GM10266 (cell line): ENCODE results near the gene SYNJ1.
A peak's percentile ranks its signal among the peaks of the same experiment; 100 is the strongest.
"Not testable (repeated sequence)": the region's sequence is repeated elsewhere in the genome, so short reads cannot be mapped to it uniquely, and the experiment has no call there.

ENCODE experiments used
- DNase-seq: peaks from one replicate; pipeline ENCODE4 v3.0.0; 2012; ENCODE audit errors: extremely low spot score
- TF ChIP-seq, protein P1 (sequence below): IDR thresholded peaks from 2 replicates; pipeline ENCODE4 v1.5.1; 2012; ENCODE audit warnings: mild to moderate bottlenecking, low read depth; ENCODE audit not compliant: control insufficient read depth, insufficient read depth; ENCODE audit errors: missing control alignments

The SYNJ1 gene

GRCh38 chr21:32613436-32614043 is 114.3 kb downstream of the SYNJ1 start:
- TF ChIP-seq, protein P1, sequence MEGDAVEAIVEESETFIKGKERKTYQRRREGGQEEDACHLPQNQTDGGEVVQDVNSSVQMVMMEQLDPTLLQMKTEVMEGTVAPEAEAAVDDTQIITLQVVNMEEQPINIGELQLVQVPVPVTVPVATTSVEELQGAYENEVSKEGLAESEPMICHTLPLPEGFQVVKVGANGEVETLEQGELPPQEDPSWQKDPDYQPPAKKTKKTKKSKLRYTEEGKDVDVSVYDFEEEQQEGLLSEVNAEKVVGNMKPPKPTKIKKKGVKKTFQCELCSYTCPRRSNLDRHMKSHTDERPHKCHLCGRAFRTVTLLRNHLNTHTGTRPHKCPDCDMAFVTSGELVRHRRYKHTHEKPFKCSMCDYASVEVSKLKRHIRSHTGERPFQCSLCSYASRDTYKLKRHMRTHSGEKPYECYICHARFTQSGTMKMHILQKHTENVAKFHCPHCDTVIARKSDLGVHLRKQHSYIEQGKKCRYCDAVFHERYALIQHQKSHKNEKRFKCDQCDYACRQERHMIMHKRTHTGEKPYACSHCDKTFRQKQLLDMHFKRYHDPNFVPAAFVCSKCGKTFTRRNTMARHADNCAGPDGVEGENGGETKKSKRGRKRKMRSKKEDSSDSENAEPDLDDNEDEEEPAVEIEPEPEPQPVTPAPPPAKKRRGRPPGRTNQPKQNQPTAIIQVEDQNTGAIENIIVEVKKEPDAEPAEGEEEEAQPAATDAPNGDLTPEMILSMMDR = no peak
- no peak for DNase-seq

DNA sequence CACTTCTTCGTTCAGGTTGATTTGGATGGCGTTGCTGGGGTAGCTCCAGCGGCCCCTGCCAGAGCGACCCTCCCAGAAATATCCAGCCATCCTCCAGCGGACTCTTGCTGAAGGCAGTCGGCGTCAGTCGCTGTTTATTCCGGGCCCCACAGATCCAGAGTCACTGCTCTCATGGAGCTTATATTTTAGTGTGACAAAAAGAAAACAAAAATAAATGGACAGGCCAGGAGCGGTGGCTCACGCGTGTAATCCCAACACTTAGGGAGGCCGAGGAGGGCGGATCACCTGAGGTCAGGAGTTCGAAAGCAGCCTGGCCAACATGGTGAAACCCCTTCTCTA is 114.8 kb downstream of the SYNJ1 start:
- TF ChIP-seq, protein P1 = no peak
- no peak for DNase-seq

DNA sequence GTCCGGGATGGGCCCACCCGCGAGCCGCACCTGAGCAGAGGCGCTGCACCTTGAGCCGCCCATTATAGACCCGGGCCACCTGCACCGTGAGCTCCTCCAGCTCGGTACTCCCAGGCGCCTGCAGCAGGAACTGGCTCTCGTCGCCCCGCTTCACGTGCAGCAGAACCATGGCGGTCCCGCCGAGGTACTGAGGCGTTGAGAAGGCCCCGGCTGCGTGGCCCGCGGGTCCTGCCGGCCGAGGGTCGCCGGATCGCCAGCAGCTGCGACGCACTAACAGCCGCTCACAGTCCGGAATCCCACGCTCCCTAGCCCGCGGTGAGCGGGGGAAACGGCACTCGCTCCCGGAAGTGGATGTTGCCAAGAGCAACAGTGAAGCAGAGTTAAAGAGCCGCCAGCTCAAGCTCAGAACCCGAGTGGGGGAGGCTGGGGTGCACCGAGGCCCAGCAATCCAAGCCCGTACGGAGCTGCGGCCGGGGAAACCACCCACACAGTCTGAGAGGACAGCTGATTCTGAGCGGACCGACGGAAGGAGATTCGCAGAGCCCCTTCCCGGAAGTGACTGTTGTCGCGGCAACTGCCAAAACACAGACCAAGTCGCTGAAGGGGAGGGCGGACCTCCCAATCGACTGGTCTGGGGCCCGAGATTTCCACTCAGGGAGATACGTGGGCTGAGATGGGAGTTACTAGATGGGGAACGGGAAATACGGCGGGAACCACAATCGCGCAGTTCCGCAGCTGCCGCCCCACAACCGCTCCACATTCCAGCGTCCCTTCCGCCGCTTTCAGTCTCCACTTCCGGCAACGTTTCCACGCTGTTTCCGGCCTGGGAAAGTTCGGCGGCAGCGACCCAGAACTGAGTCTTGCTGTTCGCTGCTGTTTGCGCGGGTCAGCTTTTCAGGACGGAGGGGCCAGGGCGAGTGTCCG is 115.5 kb downstream of the SYNJ1 start, which contains the start of gene CFAP298:
Gene CFAP298, minus strand, starts transcription at position 303 of the 924 bp plus-strand sequence. Its CDS starts 134 bp downstream, at position 169.
- TF ChIP-seq, protein P1 = no peak

DNA sequence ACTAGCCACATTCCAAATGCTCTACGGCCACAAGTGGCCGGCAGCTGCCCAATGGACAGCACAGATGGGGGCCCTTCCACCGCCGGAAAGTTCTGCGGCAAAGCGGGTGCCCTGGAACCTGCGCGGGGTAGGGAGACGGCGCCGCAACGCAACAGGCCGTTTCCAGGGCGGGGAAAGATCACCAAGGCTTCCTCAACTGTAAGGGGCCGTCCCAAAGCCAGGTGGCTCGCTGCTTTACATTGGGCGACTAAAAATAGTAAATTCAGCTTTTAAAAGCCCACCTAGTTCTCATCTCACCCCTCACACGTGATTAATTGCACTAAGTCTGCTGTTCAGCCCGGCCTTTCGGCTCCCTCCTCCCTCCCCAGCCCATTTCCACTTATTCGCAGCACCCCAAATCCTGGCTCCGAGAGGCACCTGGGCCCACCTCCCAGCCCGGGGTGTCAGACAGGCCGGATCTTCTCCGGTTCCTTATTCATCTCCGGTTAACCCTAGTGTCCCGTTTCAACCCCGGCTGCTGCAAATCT is 116.3 kb downstream of the SYNJ1 start:
- DNase-seq = peak; percentile 56

More for the DNA sequence above, 115.5 kb downstream of the SYNJ1 start, which contains the start of gene CFAP298:
- peak; percentile 84 for DNase-seq

GRCh38 chr21:32610940-32611339 is 116.9 kb downstream of the SYNJ1 start:
- DNase-seq = not testable (repeated sequence)

More for the DNA sequence above, 116.3 kb downstream of the SYNJ1 start:
- TF ChIP-seq, protein P1 = no peak

DNA sequence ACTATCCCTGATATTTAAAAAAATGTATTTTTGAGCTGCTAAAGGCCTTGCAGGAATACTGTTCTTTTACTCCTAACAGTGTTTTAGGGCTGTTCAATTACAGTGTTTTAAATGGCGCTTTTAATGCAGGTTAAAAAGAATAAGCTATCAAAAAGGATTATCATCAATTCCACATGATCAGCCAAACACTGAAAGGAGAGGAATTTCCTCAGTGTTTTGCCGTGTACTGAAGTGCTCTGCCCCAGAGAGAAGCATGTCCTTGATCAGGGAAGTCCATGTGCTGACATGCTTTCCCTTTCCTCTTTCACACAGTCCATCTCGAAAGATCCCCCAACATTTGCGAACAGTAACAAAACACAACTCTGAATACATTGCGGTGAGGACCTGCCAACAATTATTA is 119.0 kb downstream of the SYNJ1 start:
- no peak for DNase-seq
- TF ChIP-seq, protein P1 = no peak

GRCh38 chr21:32605469-32605868 is 122.3 kb downstream of the SYNJ1 start:
- TF ChIP-seq, protein P1 = no peak

More at GRCh38 chr21:32605469-32605868, 122.3 kb downstream of the SYNJ1 start:
- DNase-seq = no peak
